ENCODE measurements around the gene SNX27.
"Not testable (repeated sequence)": the region's sequence is repeated elsewhere in the genome, so short reads cannot be mapped to it uniquely, and the experiment has no call there.

The SNX27 gene

DNA sequence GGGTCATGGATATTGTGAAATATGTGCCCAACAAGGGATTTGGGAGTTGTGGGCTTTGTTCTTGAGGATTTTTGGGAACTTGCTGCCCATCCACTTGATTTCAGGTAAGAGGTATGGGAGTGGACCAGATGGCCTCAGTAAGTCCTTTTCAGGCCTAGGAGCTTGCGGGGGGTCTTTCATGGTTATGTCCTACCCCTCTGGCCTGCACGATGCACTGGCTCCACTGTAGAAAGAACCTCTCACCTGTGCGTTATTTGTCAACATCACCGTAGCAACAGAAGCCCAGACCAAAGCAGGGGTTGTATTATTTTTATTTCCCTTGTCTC lies 118.1 kb downstream of the SNX27 start:
- ChIA-PET CTCF (interaction anchor here (0.6 kb wide), 1 partner anchor 210 kb away, joined by 3 read pairs; no protein-coding TSS in a partner anchor), POLR2A (ENCODE audit: low non-redundant PET) (no interaction called here)
- TF ChIP-seq, protein P1, sequence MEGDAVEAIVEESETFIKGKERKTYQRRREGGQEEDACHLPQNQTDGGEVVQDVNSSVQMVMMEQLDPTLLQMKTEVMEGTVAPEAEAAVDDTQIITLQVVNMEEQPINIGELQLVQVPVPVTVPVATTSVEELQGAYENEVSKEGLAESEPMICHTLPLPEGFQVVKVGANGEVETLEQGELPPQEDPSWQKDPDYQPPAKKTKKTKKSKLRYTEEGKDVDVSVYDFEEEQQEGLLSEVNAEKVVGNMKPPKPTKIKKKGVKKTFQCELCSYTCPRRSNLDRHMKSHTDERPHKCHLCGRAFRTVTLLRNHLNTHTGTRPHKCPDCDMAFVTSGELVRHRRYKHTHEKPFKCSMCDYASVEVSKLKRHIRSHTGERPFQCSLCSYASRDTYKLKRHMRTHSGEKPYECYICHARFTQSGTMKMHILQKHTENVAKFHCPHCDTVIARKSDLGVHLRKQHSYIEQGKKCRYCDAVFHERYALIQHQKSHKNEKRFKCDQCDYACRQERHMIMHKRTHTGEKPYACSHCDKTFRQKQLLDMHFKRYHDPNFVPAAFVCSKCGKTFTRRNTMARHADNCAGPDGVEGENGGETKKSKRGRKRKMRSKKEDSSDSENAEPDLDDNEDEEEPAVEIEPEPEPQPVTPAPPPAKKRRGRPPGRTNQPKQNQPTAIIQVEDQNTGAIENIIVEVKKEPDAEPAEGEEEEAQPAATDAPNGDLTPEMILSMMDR (conservative IDR thresholded peaks at IDR 0.05; ENCODE audit: low read depth) = no peak
- H3K27ac ChIP-seq = no peak overlapping the region
- no peak for DNase-seq (ENCODE audit: low spot score)

DNA sequence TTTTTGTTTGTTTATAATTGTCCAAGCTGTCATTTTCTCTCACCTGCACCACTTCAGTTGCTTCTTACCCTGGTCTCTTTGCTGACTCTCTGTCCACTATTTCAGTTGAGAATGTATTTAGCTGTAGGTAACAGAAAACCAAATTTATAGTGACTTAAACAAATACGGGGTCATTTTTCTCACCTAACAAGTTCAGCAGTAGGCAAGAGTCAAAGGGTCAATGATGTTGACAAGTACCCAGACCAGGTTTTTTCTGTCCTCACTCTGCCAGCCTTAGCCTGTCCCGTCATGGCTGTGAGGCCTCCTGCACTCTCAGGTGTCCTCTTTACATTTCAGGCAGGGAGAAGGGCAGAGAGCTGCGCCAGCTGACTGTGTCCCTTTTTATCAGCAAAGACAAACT lies 121.3 kb downstream of the SNX27 start:
- TF ChIP-seq, protein P1 (conservative IDR thresholded peaks at IDR 0.05; ENCODE audit: low read depth) = no peak
- H3K27ac ChIP-seq = no peak overlapping the region
- POLR2A ChIA-PET (ENCODE audit: low non-redundant PET) = no interaction called here
- CTCF ChIA-PET = interaction anchor here (0.7 to 1.0 kb wide), 2 partner anchors 19 to 289 kb away, joined by 3 read pairs; no protein-coding TSS in a partner anchor
- DNase-seq (ENCODE audit: low spot score) = no peak

DNA sequence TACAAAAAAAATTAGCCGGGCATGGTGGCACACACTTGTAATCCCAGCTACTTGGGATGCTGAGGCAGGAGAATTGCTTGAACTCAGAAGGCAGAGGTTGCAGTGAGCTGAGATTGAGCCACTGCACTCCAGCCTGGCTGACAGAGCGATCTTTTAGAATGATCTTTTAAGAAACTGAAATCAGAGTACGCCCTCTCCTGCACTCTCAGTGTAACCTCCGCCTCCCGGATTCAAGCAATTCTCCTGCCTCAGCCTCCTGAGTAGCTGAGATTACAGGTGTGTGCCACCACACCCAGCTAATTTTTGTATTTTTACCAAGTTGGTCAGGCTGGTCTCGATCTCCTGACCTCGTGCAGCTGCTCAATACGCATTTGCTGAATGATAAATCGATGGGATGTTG lies 122.1 kb downstream of the SNX27 start:
- CTCF ChIA-PET = interaction anchor here (0.6 to 2.5 kb wide), 9 partner anchors 13 to 393 kb away, joined by 3 to 12 read pairs (median 3); partner anchors contain the start of gene RIIAD1
- H3K27ac ChIP-seq; DNase-seq (ENCODE audit: low spot score); POLR2A ChIA-PET (ENCODE audit: low non-redundant PET): not testable (repeated sequence)

DNA sequence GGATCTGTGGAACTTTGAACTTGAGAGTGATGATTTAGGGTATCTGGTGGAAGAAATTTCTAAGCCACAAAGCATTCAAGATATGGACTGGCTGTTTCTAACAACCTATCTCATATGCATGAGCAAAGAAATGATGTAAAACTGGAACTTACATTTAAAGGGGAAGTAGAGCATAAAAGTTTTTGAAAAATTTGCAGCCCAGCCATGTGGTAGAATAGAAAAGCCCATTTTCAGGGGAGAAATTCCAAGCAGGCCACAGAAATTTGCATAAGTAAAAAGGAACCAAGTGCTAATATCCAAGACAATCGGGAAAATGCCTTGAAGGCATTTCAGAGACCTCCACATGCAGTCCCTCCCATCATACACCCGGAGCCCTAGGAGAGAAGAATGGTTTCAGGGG lies 125.2 kb downstream of the SNX27 start:
- TF ChIP-seq, protein P1 (conservative IDR thresholded peaks at IDR 0.05; ENCODE audit: low read depth) = no peak
- DNase-seq (ENCODE audit: low spot score) = no peak
- POLR2A ChIA-PET (ENCODE audit: low non-redundant PET) = no interaction called here
- CTCF ChIA-PET = interaction anchor here (0.6 kb wide), 1 partner anchor 1928 kb away, joined by 3 read pairs; no protein-coding TSS in a partner anchor
- no peak overlapping the region for H3K27ac ChIP-seq

DNA sequence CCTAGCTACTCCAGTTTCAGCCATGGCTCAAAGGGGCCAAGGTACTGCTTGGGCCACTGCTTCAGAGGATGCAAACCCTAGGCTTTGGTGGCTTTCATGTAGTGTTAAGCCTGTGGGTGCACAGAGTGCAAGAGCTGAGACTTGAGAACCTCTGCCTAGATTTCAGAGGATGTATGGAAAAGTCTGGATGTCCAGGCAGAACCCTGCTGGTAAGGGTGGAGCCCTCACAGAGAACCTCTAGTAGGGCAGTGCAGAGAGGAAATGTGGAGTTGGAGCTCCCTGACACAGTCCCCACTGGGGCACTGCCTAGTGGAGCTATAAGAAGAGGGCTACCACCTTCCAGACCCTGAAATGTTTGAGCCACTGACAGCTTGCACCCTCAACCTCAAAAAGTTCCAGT lies 125.6 kb downstream of the SNX27 start:
- ChIA-PET POLR2A (ENCODE audit: low non-redundant PET) (no interaction called here), CTCF (interaction anchor here (0.6 kb wide), 1 partner anchor 1927 kb away, joined by 3 read pairs; no protein-coding TSS in a partner anchor)
- no peak overlapping the region for H3K27ac ChIP-seq
- DNase-seq (ENCODE audit: low spot score) = no peak
- TF ChIP-seq, protein P1 (conservative IDR thresholded peaks at IDR 0.05; ENCODE audit: low read depth) = no peak

DNA sequence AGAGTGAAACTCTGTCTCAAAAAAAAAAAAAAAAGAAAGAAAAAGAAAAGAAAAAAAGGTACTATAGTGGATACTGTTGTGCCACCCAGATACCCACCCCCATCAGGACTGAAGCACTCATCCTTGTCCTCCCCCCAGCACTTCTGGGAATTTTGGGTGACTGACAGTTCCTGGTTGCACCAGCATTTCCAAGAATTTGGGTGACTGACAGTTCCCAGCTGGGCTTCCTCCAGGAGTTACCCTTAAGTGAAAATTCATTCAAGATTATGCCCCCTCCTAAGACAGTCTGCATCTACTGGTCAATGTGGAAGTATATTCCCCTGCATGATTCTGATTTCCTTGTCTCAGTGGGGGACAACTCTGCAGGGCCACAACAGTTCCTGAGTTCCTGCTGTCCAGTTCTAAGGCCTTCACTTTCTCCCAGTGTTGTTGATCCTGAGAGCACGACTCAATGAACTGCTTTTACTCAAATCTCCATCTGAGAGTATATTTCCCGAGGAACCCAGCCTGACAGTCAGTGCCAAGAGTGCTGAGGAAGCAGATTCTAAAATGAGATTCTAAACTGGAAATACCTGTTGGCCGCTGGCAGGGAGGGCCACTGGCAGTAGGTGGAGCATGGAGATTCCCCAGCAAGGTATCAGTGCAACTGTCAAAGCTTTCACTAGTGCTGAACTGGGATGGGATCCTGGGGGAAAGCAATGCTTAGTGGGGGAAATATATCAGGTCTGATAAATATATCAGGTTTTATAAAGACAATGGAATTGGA lies 127.9 kb downstream of the SNX27 start:
- peak; percentile 75 for DNase-seq (ENCODE audit: low spot score)
- ChIA-PET CTCF (interaction anchor here (0.6 kb wide), 1 partner anchor 17 kb away, joined by 3 read pairs; no protein-coding TSS in a partner anchor), POLR2A (ENCODE audit: low non-redundant PET) (no interaction called here)
- no peak overlapping the region for H3K27ac ChIP-seq
- TF ChIP-seq, protein P1 (conservative IDR thresholded peaks at IDR 0.05; ENCODE audit: low read depth) = no peak

DNA sequence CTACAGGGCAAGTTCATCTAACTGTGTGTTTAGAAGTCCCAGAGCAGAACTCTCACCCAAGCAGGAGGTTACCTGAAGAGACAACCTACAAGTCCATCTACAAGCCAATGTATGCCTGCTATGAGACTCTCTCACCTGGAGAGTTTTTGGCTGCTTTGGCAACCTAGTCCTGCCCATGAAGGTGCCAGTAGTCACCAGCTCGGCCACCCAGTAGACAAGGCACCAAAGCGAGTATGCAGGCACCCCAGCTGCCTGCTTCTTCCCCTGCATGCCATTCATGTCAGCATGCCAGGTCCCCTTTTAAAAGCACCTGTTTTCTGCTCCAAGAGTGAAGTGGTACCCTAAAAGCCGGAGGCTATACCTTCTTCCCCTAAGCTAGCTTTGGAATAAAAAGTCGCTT lies 129.7 kb downstream of the SNX27 start:
- no peak overlapping the region for H3K27ac ChIP-seq
- DNase-seq (ENCODE audit: low spot score) = no peak
- CTCF ChIA-PET = no interaction called here
- POLR2A ChIA-PET (ENCODE audit: low non-redundant PET) = no interaction called here
- TF ChIP-seq, protein P1 (conservative IDR thresholded peaks at IDR 0.05; ENCODE audit: low read depth) = no peak

Measured in RWPE1 (cell line).